ENCODE results near the gene KBTBD13. TPM values are rescaled to one million over a fixed set of nuclear protein-coding genes. Genes with fewer than 3 reads are reported as not detected.
A peak's percentile ranks its signal among the peaks of the same experiment; 100 is the strongest.

Gene KBTBD13
- total RNA-seq, 1 donor from 2014 or later: 0.21 TPM

DNA sequence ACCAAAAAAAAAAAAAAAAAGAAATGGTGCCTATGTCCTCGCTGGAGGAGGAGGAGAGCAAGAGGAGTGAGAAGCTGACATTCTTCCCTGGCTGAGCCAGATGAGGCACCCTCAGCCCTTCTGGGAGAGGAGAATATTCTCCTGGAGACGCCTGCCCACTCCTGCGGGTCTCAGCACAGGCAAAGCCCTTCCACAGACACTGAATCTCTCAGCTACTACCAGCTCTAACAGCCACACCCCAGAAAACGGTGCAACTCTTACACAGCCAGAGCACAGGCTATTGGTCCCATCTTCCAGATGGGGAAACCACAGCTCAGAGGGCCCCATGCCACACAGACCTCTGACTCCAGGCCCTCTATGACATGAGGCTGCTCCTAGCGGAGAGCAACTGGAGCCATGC lies 14.5 kb upstream of the KBTBD13 start:
- DNase-seq (ENCODE audit: low spot score in 2 of 2): no peak
- Histone ChIP-seq H3K27ac (peak overlapping the region; percentile 97), H3K27me3 (no peaks in the 10 kb centered on the region), H3K4me3 (peak overlapping the region in 1 of 2 donors; percentile 30), H3K36me3 (peaks cover 32 to 36% of the 10 kb centered on the region in 2 donors), H3K4me1 (peaks cover 27 to 75% of the 10 kb centered on the region in 2 donors), H3K9me3 (no peaks in the 10 kb centered on the region)
- TF ChIP-seq CTCF (IDR thresholded peaks at IDR 0.05): no peak
- intact Hi-C loops (cut with DNase I): no loop called here

- Histone ChIP-seq H3K4me3 (peak overlapping the region; percentile 8 to 75), H3K4me1 (peaks cover 27 to 68% of the 10 kb centered on the region in 2 donors)
- no peak for DNase-seq (ENCODE audit: low spot score in 2 of 2)
Observed at GRCh38 chr15:65062726-65063125, 13.8 kb upstream of the KBTBD13 start.

GRCh38 chr15:65066001-65066634 lies 10.4 kb upstream of the KBTBD13 start:
- DNase-seq (ENCODE audit: low spot score in 2 of 2): no peak
- peak overlapping the region; percentile 97 for H3K27ac ChIP-seq

More at GRCh38 chr15:65062726-65063125, 13.8 kb upstream of the KBTBD13 start:
- H3K9me3 ChIP-seq: no peaks in the 10 kb centered on the region
- peaks cover 25 to 30% of the 10 kb centered on the region in 2 donors for H3K36me3 ChIP-seq
- H3K27me3 ChIP-seq: no peaks in the 10 kb centered on the region
- intact Hi-C loops (cut with DNase I): no loop called here
- H3K27ac ChIP-seq: peak overlapping the region; percentile 97
- TF ChIP-seq CTCF (IDR thresholded peaks at IDR 0.05): no peak

DNA sequence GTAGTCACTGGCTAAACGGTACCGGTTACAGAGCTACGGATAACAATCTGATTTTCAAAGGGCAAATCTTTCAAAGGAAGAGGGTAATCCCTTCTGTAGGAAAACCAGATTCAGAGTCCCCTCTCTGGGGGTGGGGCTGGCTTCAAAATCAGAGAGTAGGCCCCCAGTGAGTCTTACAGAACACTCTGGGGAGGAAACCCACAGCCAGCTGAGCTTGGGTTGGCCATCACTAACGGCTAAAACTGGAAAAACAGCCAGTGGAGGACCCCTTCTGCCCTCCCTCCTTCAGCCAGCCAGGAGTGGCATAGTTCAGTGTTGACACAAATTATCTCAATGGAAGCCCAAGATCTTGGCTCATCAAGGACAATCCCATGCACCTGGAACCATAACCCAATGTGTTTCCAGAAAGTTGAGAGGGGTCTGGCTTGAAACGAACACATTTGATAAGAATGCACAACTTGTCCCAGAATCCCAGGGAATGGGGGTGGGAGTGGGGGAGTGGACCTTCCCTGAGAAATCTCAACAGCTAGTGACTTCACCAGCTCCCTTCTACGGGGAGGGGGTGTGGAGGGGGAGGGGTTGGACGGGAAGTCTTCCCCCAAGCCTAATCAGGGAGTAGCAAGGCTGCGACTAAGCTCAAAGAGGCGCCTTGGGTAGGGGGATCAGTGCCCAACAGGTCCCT lies 9.8 kb upstream of the KBTBD13 start:
- Histone ChIP-seq H3K27ac (peak overlapping the region; percentile 97), H3K36me3 (peaks cover 6 to 12% of the 10 kb centered on the region in 2 donors), H3K4me3 (peak overlapping the region; percentile 56 to 75), H3K4me1 (peaks cover 24 to 69% of the 10 kb centered on the region in 2 donors), H3K9me3 (no peaks in the 10 kb centered on the region), H3K27me3 (no peaks in the 10 kb centered on the region)
- no peak for TF ChIP-seq CTCF (IDR thresholded peaks at IDR 0.05)
- intact Hi-C loops (cut with DNase I): loop anchor here (2.0 kb wide), 1 partner anchor 22 kb away; no protein-coding TSS in a partner anchor
- DNase-seq (ENCODE audit: low spot score in 2 of 2): peak; percentile 50 to 89

More at GRCh38 chr15:65066001-65066634, 10.4 kb upstream of the KBTBD13 start:
- Histone ChIP-seq H3K9me3 (no peaks in the 10 kb centered on the region), H3K27me3 (no peaks in the 10 kb centered on the region), H3K4me1 (peaks cover 26 to 69% of the 10 kb centered on the region in 2 donors), H3K36me3 (peaks cover 6 to 12% of the 10 kb centered on the region in 2 donors), H3K4me3 (peak overlapping the region; percentile 56 to 75)
- no peak for TF ChIP-seq CTCF (IDR thresholded peaks at IDR 0.05)
- intact Hi-C loops (cut with DNase I): loop anchor here (2.0 kb wide), 1 partner anchor 23 kb away; no protein-coding TSS in a partner anchor

GRCh38 chr15:65067317-65067644 lies 9.3 kb upstream of the KBTBD13 start:
- TF ChIP-seq CTCF (IDR thresholded peaks at IDR 0.05): no peak
- Histone ChIP-seq H3K4me3 (peak overlapping the region; percentile 56 to 75), H3K36me3 (peaks cover 6 to 12% of the 10 kb centered on the region in 2 donors), H3K9me3 (no peaks in the 10 kb centered on the region), H3K4me1 (peaks cover 28 to 70% of the 10 kb centered on the region in 2 donors), H3K27ac (peak overlapping the region; percentile 97), H3K27me3 (no peaks in the 10 kb centered on the region)
- DNase-seq (ENCODE audit: low spot score in 2 of 2): no peak
- intact Hi-C loops (cut with DNase I): loop anchor here (2.0 kb wide), 1 partner anchor 22 kb away; no protein-coding TSS in a partner anchor
